Prostate gland (tissue), 2 donors: Measurements from ENCODE around the gene SPSB2. TPM values are rescaled to one million over a fixed set of nuclear protein-coding genes. Genes with fewer than 3 reads are reported as not detected.
A peak's percentile ranks its signal among the peaks of the same experiment; 100 is the strongest.

Experiments used
- DNase-seq: peaks from one replicate; pipeline ENCODE4 v3.0.0-alpha.2; 2019; ENCODE audit warnings: low spot score
- H3K27ac ChIP-seq, 2 donors: fragments of 200-600 bp; sonication (generic); 2 replicates each; pipeline ENCODE4 v1.5.1; 2017 to 2019
- H3K27me3 ChIP-seq: fragments of 200-600 bp; sonication (generic); replicated peaks from 2 replicates; pipeline ENCODE4 v1.5.1; 2019; ENCODE audit not compliant: insufficient read depth
- H3K36me3 ChIP-seq, 2 donors: fragments of 200-600 bp; sonication (generic); 1 replicate in 1 of 2; 2 replicates in 1 of 2; pipeline versions ENCODE4 v1.5.1 to v1.8.1; 2017 to 2019
- H3K4me1 ChIP-seq: fragments of 200-600 bp; sonication (generic); replicated peaks from 2 replicates; pipeline ENCODE4 v1.5.1; 2019
- H3K4me3 ChIP-seq, 2 donors: fragments of 200-600 bp; sonication (generic); 2 replicates each; pipeline ENCODE4 v1.5.1; 2017 to 2019
- H3K9me3 ChIP-seq: fragments of 200-600 bp; sonication (generic); 2 replicates; pipeline ENCODE4 v1.5.1; 2017
- POLR2A ChIP-seq: fragments of 450-650 bp; IDR thresholded peaks from one replicate; pipeline ENCODE4 v1.6.1; 2016; ENCODE audit warnings: antibody characterized with exemption, mild to moderate bottlenecking
- POLR2AphosphoS5 ChIP-seq: sonication (generic); formaldehyde crosslinking; IDR thresholded peaks from one replicate; pipeline ENCODE4 v1.6.1; 2017; ENCODE audit warnings: antibody characterized with exemption
- WGBS: methylation state at CpG from one replicate; pipeline ENCODE4 v1.1.5; 2018; 5-methylcytosine and 5-hydroxymethylcytosine counted together
- intact Hi-C: fragments of 100-400 bp; cut with DNase I; formaldehyde crosslinking; loops from one replicate; pipeline ENCODE4 v1.14.2; 2022
- total RNA-seq, 2 donors: library from RNA; depleted of rRNA; stranded (reverse); fragments of >200 nt; gene quantifications; one replicate each; pipeline ENCODE4 v1.1.0, GENCODE V29; 2016
- TF ChIP-seq, protein P1 (sequence below), 4 experiments: fragments of 200-600 bp in 2 of 4; fragments of 450-650 bp in 2 of 4; sonication (generic) in 2 of 4; IDR thresholded peaks; 1 replicate in 3 of 4; 2 replicates in 1 of 4; pipeline ENCODE4 v1.5.1; 2016 to 2019; ENCODE audit warnings: antibody characterized with exemption in 4 of 4, mild to moderate bottlenecking in 2 of 4, moderate library complexity in 2 of 4

The SPSB2 gene
- total RNA-seq, 2 donors from 2014 or later: 12.7 to 23.5 TPM

GRCh38 chr12:6855322-6855721 lies 17.8 kb downstream of the SPSB2 start:
- Histone ChIP-seq H3K27me3 (no peaks in the 10 kb centered on the region), H3K9me3 (no peaks in the 10 kb centered on the region), H3K36me3 (peaks cover 0 to 17% of the 10 kb centered on the region in 2 donors), H3K4me1 (peaks cover 12% of the 10 kb centered on the region), H3K27ac (no peak overlapping the region), H3K4me3 (no peak overlapping the region)
- no peak for DNase-seq
- TF ChIP-seq POLR2A (no peak), POLR2AphosphoS5 (no peak)
- TF ChIP-seq, protein P1, sequence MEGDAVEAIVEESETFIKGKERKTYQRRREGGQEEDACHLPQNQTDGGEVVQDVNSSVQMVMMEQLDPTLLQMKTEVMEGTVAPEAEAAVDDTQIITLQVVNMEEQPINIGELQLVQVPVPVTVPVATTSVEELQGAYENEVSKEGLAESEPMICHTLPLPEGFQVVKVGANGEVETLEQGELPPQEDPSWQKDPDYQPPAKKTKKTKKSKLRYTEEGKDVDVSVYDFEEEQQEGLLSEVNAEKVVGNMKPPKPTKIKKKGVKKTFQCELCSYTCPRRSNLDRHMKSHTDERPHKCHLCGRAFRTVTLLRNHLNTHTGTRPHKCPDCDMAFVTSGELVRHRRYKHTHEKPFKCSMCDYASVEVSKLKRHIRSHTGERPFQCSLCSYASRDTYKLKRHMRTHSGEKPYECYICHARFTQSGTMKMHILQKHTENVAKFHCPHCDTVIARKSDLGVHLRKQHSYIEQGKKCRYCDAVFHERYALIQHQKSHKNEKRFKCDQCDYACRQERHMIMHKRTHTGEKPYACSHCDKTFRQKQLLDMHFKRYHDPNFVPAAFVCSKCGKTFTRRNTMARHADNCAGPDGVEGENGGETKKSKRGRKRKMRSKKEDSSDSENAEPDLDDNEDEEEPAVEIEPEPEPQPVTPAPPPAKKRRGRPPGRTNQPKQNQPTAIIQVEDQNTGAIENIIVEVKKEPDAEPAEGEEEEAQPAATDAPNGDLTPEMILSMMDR (IDR thresholded peaks at IDR 0.05): no peak
- 92% methylated on average over 14 of the region's 14 CpGs for WGBS
- intact Hi-C loops: no loop called here

DNA sequence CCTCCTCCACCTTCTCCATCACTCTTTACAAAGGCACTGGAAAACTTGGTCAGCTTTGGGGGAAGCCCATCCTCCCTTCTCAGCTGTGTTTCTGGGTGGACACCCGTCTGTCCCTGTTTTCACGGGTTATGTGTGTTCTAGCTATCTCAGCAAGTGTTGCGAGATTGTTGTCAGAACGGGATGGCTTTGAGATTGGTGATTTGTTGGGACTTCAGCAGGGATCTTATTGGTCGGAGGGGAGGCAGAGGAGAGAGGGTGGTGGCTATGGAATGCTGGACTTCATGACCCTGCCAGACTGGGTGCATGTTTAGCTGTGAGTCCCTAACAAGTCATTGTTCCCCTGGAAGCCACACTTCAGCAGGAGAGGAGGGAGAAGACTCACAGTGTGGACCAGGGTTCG lies 19.1 kb downstream of the SPSB2 start:
- H3K4me1 ChIP-seq: peaks cover 12% of the 10 kb centered on the region
- DNase-seq: no peak
- H3K9me3 ChIP-seq: no peaks in the 10 kb centered on the region
- H3K27me3 ChIP-seq: no peaks in the 10 kb centered on the region
- H3K27ac ChIP-seq: peak overlapping the region in 1 of 2 donors; percentile 66
- intact Hi-C loops: no loop called here
- H3K36me3 ChIP-seq: peaks cover 0 to 11% of the 10 kb centered on the region in 2 donors
- no peak overlapping the region for H3K4me3 ChIP-seq
- TF ChIP-seq, protein P1 (IDR thresholded peaks at IDR 0.05): no peak
- TF ChIP-seq POLR2AphosphoS5 (no peak), POLR2A (no peak)
- 69% methylated on average over 6 of the region's 6 CpGs for WGBS

DNA sequence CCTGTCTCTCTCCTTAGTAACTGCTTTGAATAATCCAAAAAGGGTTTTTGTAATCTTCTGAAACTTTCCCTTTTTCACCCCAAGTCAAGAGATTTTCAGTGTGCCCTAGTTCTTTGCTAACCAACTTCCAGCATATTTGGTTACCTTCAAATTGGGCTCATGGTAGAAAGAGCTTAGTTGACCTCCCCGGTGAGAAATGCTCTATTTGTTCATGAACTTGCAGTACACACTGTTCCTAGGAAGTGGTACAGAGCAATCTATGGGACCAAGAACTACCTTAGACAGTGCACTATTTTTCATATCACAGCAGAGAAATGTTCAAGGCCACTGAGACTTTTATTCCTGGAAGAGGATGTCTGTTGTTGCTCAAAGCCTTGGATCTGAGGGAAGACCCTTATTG lies 19.5 kb downstream of the SPSB2 start:
- Histone ChIP-seq H3K4me1 (peaks cover 12% of the 10 kb centered on the region), H3K27ac (peak overlapping the region in 1 of 2 donors; percentile 66), H3K9me3 (no peaks in the 10 kb centered on the region), H3K4me3 (no peak overlapping the region), H3K36me3 (peaks cover 0 to 11% of the 10 kb centered on the region in 2 donors), H3K27me3 (no peaks in the 10 kb centered on the region)
- intact Hi-C loops: no loop called here
- DNase-seq: no peak
- WGBS: 52% methylated on average over 1 of the region's 1 CpG
- TF ChIP-seq, protein P1 (IDR thresholded peaks at IDR 0.05): no peak
- no peak for TF ChIP-seq POLR2A

DNA sequence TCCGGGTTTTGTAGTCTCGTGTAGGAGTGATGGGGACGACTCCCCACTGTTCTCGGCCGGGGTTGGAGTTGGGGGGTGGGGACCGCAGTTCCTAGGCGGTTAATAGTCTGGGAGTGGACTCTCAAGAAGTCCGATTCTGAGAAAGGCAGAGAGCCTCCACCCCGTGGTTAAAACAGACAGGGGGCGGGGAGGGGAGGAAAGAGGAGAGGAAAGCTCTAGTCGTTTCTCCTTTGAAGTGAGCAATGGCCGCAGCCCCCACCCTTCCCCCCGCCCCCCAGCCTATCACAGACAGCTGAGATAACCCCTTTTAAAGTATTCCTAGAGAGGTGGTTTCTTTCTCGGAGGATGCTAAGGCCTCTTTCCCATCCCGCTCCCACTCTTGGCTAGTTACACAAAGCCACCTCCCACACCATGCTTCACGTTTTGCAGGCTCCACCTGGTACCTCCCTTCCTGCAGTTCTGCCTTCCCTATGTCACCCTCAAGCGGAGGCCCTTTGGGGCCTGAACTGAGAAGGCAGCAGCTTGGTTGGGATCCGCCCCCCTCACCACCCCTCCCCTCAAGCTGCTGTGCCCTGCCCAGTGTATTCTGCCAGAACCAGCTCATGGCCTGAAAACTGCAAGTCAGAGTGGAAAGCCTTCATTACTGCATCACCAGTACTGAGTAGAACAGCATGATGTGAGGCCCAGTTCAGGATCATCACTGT lies 20.3 kb downstream of the SPSB2 start:
- TF ChIP-seq POLR2AphosphoS5 (no peak), POLR2A (no peak)
- TF ChIP-seq, protein P1 (IDR thresholded peaks at IDR 0.05): no peak
- DNase-seq: no peak
- Histone ChIP-seq H3K4me3 (peak overlapping the region; percentile 38 to 76), H3K36me3 (peaks cover 0 to 11% of the 10 kb centered on the region in 2 donors), H3K9me3 (no peaks in the 10 kb centered on the region), H3K27me3 (no peaks in the 10 kb centered on the region), H3K27ac (peak overlapping the region; percentile 66 to 83), H3K4me1 (peaks cover 12% of the 10 kb centered on the region)
- WGBS: 2% methylated on average over 18 of the region's 18 CpGs
- intact Hi-C loops: no loop called here
